Activated naive CD4-positive, alpha-beta T cell treated with anti-CD3 and anti-CD28 coated beads, Interleukin-2, amount 50 U/mL, for 24 hours (primary cell): ENCODE results near the gene CFAP141.
A peak's percentile ranks its signal among the peaks of the same experiment; 100 is the strongest.
"Not testable (repeated sequence)": the region's sequence is repeated elsewhere in the genome, so short reads cannot be mapped to it uniquely, and the experiment has no call there.

ENCODE experiments used
- H3K27ac Mint-ChIP-seq: one replicate; pipeline ENCODE4 v1.8.0; 2021; ENCODE audit warnings: mild to moderate bottlenecking, mixed read lengths
- H3K27me3 Mint-ChIP-seq: one replicate; pipeline ENCODE4 v1.8.0; 2021; ENCODE audit warnings: mixed read lengths
- H3K36me3 Mint-ChIP-seq: one replicate; pipeline ENCODE4 v1.8.0; 2021; ENCODE audit warnings: mixed read lengths
- H3K4me1 Mint-ChIP-seq: one replicate; pipeline ENCODE4 v1.8.0; 2021; ENCODE audit warnings: mixed read lengths
- H3K4me3 Mint-ChIP-seq: one replicate; pipeline ENCODE4 v1.8.0; 2021; ENCODE audit warnings: mild to moderate bottlenecking, mixed read lengths
- H3K9me3 Mint-ChIP-seq: one replicate; pipeline ENCODE4 v1.8.0; 2021; ENCODE audit warnings: mixed read lengths

The CFAP141 gene

DNA sequence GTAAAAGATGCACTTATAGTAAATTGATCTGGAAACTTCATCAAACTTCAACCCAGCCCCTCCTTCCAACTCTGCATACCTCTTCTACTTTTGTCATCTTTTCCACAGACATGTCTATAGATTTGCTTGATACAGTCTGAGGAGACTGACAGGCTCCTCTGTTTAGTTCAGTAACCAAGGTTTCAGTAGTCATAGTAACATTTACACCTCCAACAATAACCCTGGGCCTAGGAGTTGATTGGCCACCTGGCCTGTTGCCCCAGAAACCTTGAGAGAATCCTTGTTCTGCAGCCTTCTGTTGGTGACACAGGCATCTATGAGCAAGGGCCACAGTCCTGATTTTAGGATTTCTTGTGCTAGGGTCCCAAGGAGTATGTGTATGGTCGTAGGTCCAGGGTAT lies at the start of gene CFAP141:
TSS of gene CFAP141 (minus strand) at position 138 of the 400 bp plus-strand sequence. CDS start at position 112, 26 bp downstream.
- Mint-ChIP-seq H3K4me3 (no peak within 1 kb of the TSS), H3K36me3 (peaks cover 6% of the 10 kb centered on the region), H3K4me1 (peaks cover 23% of the 10 kb centered on the region), H3K27me3 (no peaks in the 10 kb centered on the region), H3K9me3 (no peaks in the 10 kb centered on the region), H3K27ac (peak within 1 kb of the TSS; percentile 80)

DNA sequence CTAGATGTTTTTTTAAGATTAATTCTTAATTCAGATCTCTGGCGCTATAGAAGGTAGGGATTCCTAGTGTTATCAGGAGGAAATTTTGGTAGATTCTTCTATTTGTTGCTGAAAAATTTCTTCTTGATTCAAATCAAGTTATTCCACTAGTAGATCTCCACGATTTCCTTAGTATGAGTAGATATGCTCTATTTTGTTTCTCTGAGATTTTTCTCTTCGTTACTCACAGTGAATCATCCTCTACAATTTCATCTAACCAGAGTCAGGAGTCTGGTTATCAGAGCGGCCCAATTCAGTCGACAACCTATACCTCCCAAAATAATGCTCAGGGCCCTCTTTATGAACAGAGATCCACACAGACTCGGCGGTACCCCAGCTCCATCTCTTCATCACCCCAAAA lies 47.5 kb upstream of the CFAP141 start:
- H3K27ac Mint-ChIP-seq: peak overlapping the region; percentile 4
- H3K4me1 Mint-ChIP-seq: no peaks in the 10 kb centered on the region
- no peaks in the 10 kb centered on the region for H3K9me3 Mint-ChIP-seq
- H3K4me3 Mint-ChIP-seq: no peak overlapping the region
- H3K27me3 Mint-ChIP-seq: no peaks in the 10 kb centered on the region
- H3K36me3 Mint-ChIP-seq: peaks cover 23% of the 10 kb centered on the region

DNA sequence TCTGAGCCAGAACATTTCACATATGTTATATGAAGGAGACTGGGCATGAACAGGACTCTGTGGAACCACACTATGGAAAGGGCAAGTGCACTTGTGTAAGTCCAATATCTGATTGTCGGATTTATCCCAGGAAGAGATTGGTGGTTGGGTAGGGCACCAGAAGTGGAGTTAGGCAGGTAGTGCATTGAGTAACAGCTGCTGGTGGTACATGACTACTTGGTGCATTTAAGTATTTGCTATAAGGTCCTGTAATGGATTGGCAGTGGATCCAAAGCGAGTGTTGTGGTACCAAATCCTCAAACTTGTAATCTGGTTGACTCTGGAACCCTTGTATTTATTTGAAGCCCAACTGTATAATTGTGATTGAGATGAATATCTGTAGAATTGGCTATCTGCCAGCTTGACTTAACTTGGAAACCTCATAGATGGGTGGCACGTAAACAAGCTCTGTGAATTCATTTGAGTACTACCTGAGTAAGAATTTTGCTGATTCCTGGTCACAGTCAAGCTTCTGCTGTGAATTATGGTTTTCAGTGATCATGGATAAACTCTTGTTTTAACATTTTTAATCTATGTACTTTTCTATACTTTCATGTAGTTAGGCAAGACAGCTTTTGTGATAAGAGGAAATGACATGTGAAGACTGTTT lies 35.7 kb upstream of the CFAP141 start:
- peaks cover 36% of the 10 kb centered on the region for H3K36me3 Mint-ChIP-seq
- H3K4me3 Mint-ChIP-seq: no peak overlapping the region
- H3K27ac Mint-ChIP-seq: peak overlapping the region; percentile 68
- peaks cover 50% of the 10 kb centered on the region for H3K4me1 Mint-ChIP-seq
- H3K9me3 Mint-ChIP-seq: no peaks in the 10 kb centered on the region
- no peaks in the 10 kb centered on the region for H3K27me3 Mint-ChIP-seq

DNA sequence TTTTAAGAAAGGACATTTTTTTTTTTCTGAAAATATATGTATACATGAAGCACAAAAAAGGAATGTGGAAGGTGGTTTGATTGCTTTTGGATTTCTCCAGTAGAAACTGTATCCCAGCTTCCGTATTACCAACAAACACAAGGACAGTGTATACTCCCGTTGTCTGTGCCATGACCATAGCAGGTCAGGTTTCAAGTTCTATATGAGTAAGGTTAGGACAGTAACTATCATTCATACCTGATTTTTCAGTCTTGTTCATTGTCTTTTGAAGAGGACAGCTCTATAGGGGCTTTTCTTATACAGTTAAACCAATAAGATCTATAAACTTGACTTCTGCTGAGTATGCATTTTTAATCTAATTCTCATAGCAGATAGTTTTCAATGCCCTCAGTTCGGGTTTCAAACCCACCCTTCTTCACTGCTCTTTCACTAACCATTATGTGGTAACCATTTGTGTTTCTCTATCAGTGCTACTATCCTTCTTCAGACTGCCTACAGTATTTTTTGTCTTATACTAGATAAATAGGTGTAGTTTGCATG lies 34.2 kb upstream of the CFAP141 start:
- H3K36me3 Mint-ChIP-seq: peaks cover 42% of the 10 kb centered on the region
- peaks cover 55% of the 10 kb centered on the region for H3K4me1 Mint-ChIP-seq
- H3K4me3 Mint-ChIP-seq: no peak overlapping the region
- H3K27me3 Mint-ChIP-seq: no peaks in the 10 kb centered on the region
- H3K27ac Mint-ChIP-seq: no peak overlapping the region
- no peaks in the 10 kb centered on the region for H3K9me3 Mint-ChIP-seq

DNA sequence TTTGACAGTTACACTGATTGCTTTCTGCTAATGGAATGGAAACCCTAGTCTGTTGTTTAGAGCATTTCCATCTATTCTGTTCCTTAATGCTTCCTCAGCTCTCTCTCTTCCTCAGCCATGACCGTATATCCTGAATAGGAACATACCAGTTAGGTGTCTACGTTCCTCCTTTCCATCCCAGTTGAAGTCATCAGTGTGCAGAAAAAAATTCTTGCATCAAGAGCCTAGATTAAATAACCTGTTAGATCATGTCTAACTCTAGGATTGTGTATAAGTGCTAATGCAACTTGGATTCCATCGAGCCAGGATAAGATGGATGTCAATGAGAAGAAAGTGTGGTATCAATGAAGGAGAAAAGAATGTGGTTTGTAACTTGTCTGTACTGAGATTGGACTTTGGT lies 33.4 kb upstream of the CFAP141 start:
- no peak overlapping the region for H3K4me3 Mint-ChIP-seq
- peaks cover 55% of the 10 kb centered on the region for H3K4me1 Mint-ChIP-seq
- H3K9me3 Mint-ChIP-seq: no peaks in the 10 kb centered on the region
- H3K27ac Mint-ChIP-seq: peak overlapping the region; percentile 49
- H3K36me3 Mint-ChIP-seq: peaks cover 45% of the 10 kb centered on the region
- no peaks in the 10 kb centered on the region for H3K27me3 Mint-ChIP-seq

DNA sequence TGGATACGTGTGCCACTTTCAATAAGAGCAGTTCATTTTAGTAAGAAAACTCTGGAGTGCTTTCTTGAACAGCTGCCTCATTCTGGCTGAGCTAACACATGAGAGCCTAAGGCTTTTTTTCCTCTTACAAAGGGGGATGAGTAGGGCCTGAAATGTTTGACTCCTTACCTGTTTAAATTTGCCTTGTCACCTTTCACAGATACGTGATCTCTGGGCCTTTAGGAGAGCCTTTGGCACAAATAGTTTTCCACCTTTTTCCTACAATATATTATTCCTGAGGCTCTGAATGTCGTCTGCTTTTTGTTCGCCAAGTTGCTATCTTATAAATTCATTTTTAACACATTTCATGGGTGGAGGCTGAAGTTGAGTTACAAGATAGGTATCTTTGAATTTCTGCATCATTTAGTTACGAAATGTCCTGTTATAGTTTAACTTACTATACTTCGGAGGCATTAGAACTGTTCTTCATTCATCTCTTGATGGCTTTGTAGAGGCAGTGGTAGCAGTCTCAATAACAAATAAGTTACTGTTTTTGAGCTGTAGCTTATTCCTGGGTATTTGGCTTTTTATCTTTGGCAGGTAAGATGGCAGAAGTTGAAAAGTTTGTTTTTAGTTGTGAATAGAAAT lies 31.9 kb upstream of the CFAP141 start:
- Mint-ChIP-seq H3K27ac (peak overlapping the region; percentile 1), H3K36me3 (peaks cover 41% of the 10 kb centered on the region), H3K4me1 (peaks cover 55% of the 10 kb centered on the region), H3K27me3 (no peaks in the 10 kb centered on the region), H3K9me3 (no peaks in the 10 kb centered on the region), H3K4me3 (no peak overlapping the region)

DNA sequence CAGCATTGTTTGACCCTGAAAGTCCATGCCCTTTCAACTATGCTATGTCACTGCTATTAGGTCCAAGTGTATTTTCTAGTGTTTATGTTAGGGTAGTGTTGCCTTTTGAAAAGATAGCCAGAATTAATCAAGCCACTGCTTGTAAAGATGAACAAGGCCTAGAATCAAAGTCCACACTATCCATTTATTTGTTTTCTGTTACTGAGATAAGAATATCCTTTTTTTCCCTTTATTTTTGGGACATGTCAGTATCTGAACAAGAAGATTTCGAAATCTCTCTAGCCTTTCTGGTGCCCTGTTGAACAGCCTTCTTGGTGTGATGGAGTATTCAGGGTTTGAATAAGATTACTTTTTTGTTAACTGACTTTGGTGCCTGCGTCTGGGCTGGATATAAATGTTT lies 31.3 kb upstream of the CFAP141 start:
- Mint-ChIP-seq H3K4me1 (peaks cover 51% of the 10 kb centered on the region), H3K27ac (peak overlapping the region; percentile 1), H3K9me3 (no peaks in the 10 kb centered on the region), H3K4me3 (no peak overlapping the region), H3K36me3 (peaks cover 37% of the 10 kb centered on the region), H3K27me3 (no peaks in the 10 kb centered on the region)

DNA sequence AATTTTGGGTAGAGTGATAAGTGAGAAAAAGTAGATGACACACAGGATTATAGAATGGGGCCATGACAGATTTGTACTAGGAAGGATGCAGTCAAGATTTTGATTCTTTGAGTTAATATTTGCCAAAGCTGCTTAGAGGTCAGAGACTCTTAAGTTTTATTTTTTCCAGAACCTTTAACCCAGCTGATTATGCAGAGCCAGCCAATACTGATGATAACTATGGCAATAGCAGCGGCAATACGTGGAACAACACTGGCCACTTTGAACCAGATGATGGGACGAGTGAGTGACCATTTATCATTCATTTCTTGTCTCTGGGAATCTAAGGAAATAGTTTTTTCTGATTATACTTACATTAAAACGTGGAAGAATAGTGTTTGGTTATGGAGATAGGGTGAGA lies 30.7 kb upstream of the CFAP141 start:
- no peaks in the 10 kb centered on the region for H3K9me3 Mint-ChIP-seq
- no peaks in the 10 kb centered on the region for H3K27me3 Mint-ChIP-seq
- H3K27ac Mint-ChIP-seq: no peak overlapping the region
- peaks cover 46% of the 10 kb centered on the region for H3K4me1 Mint-ChIP-seq
- H3K36me3 Mint-ChIP-seq: peaks cover 35% of the 10 kb centered on the region
- H3K4me3 Mint-ChIP-seq: no peak overlapping the region

DNA sequence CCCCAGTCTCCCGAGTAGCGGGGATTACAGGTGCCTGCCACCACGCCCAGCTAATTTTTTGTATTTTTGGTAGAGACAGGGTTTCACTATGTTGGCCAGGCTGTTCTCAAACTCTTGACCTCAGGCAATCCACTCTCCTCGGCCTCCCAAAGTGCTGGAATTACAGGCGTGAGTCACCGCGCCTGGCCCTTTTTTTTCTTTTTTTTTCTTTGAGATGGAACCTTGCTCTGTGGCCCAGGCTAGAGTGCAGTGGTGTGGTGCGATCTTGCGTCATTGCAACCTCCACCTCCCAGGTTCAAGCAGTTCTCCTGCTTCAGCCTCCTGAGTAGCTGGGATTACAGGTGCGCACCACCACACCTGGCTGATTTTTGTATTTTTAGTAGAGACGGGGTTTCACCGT lies 27.0 kb upstream of the CFAP141 start:
- not testable (repeated sequence) for H3K9me3 Mint-ChIP-seq, H3K27me3 Mint-ChIP-seq, H3K4me3 Mint-ChIP-seq
- Mint-ChIP-seq H3K27ac (peak overlapping the region; percentile 65), H3K4me1 (peaks cover 21% of the 10 kb centered on the region), H3K36me3 (peaks cover 28% of the 10 kb centered on the region)

DNA sequence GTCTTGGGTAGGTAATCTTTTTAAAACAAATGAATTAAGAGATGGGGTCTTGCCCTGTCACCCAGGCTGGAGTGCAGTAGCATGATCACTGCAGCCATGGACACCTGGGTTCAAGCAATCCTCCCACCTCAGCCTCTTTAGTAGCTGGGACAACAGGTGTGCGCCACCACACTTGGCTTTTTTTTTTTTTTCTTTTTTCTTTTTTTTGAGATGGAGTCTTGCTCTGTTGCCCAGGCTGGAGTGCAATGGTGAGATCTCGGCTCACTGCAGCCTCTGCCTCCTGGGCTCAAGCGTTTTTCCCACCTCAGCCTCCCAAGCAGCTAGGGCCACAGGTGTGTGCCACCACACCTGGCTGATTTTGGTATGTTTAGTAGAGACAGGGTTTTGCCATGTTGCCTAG lies 25.0 kb upstream of the CFAP141 start:
- peaks cover 24% of the 10 kb centered on the region for H3K36me3 Mint-ChIP-seq
- peaks cover 19% of the 10 kb centered on the region for H3K4me1 Mint-ChIP-seq
- H3K27me3 Mint-ChIP-seq, H3K4me3 Mint-ChIP-seq, H3K9me3 Mint-ChIP-seq, H3K27ac Mint-ChIP-seq: not testable (repeated sequence)

DNA sequence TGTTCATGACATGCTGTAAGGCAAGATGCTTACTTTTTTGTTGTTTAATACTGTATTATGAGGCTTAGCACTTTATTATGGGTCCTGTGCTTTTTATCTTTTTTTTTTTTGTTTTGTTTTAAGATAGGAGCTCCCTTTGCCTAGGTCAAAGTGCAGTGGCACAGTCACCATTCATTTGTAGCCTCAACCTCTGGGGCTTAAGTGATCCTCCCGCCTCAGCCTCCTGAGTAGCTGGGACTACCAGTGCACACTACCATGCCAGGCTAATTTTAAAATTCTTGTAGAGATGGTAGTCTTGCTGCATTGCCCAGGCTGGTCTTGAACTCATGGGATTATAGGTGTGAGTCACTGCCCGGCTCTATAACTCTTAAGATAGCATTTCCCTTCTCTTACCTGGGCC lies 19.2 kb upstream of the CFAP141 start:
- no peaks in the 10 kb centered on the region for H3K9me3 Mint-ChIP-seq
- H3K27ac Mint-ChIP-seq: peak overlapping the region; percentile 51
- H3K27me3 Mint-ChIP-seq: no peaks in the 10 kb centered on the region
- H3K4me3 Mint-ChIP-seq: peak overlapping the region; percentile 0
- peaks cover 55% of the 10 kb centered on the region for H3K4me1 Mint-ChIP-seq
- peaks cover 25% of the 10 kb centered on the region for H3K36me3 Mint-ChIP-seq

DNA sequence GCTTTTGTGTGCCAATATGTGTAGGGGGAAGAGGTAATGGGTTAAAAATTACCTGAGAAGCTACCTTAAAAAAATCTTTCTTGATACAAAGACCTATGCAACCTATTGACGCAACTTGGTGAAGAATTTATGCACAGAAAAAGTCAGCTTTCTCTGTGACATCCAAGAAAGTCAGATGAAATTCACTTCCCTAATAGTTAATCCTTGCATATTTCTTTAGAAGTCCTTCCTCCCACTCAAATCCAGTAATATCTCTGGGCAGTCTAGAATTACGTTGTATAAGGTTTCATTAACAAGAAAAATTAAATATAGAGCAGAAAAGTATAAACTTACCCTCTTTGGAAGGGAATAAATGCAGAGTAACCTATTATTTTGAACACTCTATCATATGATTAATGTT lies 17.5 kb upstream of the CFAP141 start:
- Mint-ChIP-seq H3K4me3 (peak overlapping the region; percentile 99), H3K36me3 (peaks cover 31% of the 10 kb centered on the region), H3K9me3 (no peaks in the 10 kb centered on the region), H3K4me1 (peaks cover 61% of the 10 kb centered on the region), H3K27me3 (no peaks in the 10 kb centered on the region), H3K27ac (peak overlapping the region; percentile 91)

DNA sequence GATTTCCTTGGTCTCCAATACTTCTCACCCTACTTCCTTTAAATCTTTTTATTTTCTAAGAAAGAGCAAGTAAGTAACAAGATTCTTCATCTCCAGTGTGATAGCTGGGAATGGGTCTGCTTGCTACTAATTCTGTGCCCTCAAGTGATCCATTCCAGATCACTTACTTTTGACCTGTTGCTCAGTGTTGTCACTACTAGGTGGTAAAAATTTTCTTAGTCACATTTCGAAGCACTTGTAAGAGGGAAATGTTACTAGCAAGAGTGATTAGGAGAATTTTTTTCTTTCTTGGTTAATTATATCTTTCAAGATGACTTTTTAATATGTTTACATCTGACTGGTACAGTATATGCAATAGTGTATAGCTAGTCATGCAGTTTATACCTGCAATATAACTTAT lies 16.8 kb upstream of the CFAP141 start:
- Mint-ChIP-seq H3K4me3 (peak overlapping the region; percentile 99), H3K36me3 (peaks cover 33% of the 10 kb centered on the region), H3K9me3 (no peaks in the 10 kb centered on the region), H3K27ac (peak overlapping the region; percentile 91), H3K27me3 (no peaks in the 10 kb centered on the region), H3K4me1 (peaks cover 65% of the 10 kb centered on the region)

DNA sequence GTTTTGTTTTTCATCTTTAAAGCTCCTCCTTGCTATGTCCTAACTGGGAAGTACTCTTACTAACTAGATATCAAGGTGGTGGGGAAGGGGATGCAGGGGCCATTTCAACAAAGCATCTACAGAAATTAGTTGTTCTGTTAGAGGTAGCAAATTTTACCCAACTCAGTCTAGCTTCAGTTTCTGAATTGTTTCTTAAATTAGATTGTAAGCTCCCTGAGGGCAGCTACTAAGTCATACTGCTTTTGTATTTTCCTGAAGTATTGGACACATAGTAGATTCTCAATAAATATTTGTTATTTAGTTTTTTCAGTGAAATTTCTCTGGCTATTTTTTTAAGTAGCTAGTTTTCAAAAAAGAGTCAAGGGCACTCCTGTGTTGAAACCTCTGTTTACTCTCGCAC lies 16.4 kb upstream of the CFAP141 start:
- no peaks in the 10 kb centered on the region for H3K9me3 Mint-ChIP-seq
- peak overlapping the region; percentile 99 for H3K27ac Mint-ChIP-seq
- H3K4me1 Mint-ChIP-seq: peaks cover 69% of the 10 kb centered on the region
- H3K4me3 Mint-ChIP-seq: peak overlapping the region; percentile 99
- no peaks in the 10 kb centered on the region for H3K27me3 Mint-ChIP-seq
- peaks cover 31% of the 10 kb centered on the region for H3K36me3 Mint-ChIP-seq

DNA sequence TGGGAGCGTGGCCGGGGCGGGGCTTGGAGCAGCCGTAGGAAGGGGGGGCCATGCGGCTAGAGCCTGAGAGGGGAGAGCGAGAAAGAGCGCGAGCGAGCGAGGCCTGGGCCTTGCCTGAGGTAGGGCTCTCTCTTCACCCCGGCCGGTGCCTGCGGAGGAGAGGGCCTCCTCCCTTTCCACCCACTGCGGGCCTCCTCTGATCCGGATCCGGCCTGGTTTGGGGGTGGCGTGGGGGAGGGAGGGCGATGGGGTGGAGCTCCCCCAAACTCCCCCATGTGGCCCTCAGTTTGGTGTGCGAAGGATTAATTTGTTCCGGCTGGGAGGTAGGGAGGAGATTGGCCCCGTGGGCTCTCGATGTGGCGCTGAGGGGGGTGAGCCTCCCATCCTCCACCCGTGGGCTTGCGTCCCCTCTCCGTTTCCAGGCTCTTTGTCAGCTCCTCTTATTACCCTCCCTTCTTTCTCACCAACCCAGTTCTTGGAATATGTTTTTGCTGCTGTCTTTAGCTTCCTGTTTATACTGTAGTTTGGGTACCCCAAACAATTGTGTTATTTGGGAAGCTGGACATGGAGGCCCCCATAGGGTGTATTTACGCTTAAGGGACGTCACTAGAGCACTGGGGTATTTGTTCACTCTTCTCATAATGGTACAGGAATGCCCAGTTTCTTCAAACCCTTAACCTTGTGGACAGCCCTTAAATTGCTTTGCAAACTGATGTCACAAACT lies 15.3 kb upstream of the CFAP141 start:
- Mint-ChIP-seq H3K27me3 (no peaks in the 10 kb centered on the region), H3K36me3 (peaks cover 33% of the 10 kb centered on the region), H3K27ac (peak overlapping the region; percentile 99), H3K9me3 (no peaks in the 10 kb centered on the region), H3K4me3 (peak overlapping the region; percentile 99), H3K4me1 (peaks cover 68% of the 10 kb centered on the region)

DNA sequence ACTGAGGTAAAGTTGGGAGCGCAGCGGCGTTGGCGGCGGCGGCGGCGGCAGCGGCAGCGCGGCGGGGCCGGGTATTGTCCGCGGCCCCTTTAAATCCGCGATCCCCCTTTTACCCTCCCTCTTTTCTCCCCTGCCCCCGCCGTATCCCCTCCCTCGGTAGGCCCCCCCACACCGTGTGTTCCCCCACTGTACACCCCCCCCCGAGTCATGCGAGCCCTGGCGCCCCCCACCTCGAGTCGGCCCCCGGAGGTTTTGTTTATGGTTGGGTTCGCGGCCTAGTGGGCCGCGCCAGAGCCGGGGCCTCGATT lies 14.8 kb upstream of the CFAP141 start:
- H3K27me3 Mint-ChIP-seq: no peaks in the 10 kb centered on the region
- H3K27ac Mint-ChIP-seq: peak overlapping the region; percentile 99
- H3K4me3 Mint-ChIP-seq: peak overlapping the region; percentile 99
- H3K36me3 Mint-ChIP-seq: peaks cover 28% of the 10 kb centered on the region
- peaks cover 63% of the 10 kb centered on the region for H3K4me1 Mint-ChIP-seq
- no peaks in the 10 kb centered on the region for H3K9me3 Mint-ChIP-seq
